Mesenteric fat pad (tissue), 1 donor: Measurements from ENCODE around the gene SLX9. TPM values are rescaled to one million over a fixed set of nuclear protein-coding genes. Genes with fewer than 3 reads are reported as not detected.
"Not testable (repeated sequence)": the region's sequence is repeated elsewhere in the genome, so short reads cannot be mapped to it uniquely, and the experiment has no call there.

Source experiments
- DNase-seq: peaks from one replicate; pipeline ENCODE4 v3.0.0-alpha.2; 2020; ENCODE audit warnings: low spot score
- total RNA-seq: library from RNA; stranded (reverse); fragmentation: NEBNext Ultra II Directional; extraction: Animal tissue kit (Norgen Biotek cat#: 25700); gene quantifications from one replicate; pipeline ENCODE4 v1.2.1, GENCODE V29; 2021
- donor health status: DM: yes; HTN: yes; CAD: no.

The SLX9 gene
- total RNA-seq, 1 donor from 2014 or later = 31.8 TPM

GRCh38 chr21:44972821-44973220 is 33.0 kb downstream of the SLX9 start:
- DNase-seq = no peak

- no peak for DNase-seq
Measured at GRCh38 chr21:44973598-44973997, 33.8 kb downstream of the SLX9 start.

GRCh38 chr21:44974676-44975075 is 34.8 kb downstream of the SLX9 start:
- DNase-seq = no peak

DNA sequence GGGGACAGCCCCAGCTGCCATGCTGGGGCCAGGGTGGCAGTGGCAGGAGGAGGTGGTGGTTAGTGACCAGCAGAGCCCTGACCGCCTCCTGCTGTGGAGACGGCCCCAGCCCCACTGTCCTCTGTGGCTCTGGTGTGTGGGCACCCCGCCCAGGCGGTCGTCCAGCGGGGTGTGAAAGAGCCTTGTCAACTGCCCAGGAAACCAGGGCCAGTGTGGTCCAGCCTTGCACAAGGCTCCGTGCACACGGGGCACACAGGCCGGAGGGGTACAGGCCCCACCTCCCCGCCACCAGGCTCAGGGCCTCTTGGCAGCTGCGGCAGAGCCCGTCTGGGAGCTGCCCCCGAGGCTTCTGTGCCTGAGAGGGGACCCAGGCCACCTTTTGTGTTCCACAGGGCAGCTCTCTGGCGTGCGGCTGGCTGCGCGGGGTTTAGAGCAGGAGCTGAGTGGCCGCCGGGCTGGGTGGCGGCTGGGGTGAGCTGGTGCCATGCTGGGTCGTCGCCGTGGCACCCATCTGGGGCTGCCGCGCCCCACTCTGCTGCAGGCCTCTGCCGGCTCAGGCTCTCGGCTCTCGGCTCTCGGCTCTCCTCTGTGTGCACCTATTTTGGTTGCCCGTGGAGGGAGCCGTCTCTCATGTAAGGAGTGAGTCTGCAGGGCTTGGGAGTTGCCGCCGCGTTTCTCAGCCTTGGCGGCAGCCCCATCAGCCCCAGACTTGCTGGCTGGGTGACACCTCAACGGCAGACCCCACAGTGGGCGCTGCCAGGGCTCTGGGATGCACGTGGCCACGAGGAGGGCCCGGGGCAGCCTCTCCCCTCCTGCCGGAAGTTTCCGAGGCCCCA is 36.1 kb downstream of the SLX9 start:
- no peak for DNase-seq

GRCh38 chr21:44976556-44977393 is 36.9 kb downstream of the SLX9 start:
- not testable (repeated sequence) for DNase-seq

GRCh38 chr21:44977616-44978340 is 37.9 kb downstream of the SLX9 start:
- DNase-seq = no peak

DNA sequence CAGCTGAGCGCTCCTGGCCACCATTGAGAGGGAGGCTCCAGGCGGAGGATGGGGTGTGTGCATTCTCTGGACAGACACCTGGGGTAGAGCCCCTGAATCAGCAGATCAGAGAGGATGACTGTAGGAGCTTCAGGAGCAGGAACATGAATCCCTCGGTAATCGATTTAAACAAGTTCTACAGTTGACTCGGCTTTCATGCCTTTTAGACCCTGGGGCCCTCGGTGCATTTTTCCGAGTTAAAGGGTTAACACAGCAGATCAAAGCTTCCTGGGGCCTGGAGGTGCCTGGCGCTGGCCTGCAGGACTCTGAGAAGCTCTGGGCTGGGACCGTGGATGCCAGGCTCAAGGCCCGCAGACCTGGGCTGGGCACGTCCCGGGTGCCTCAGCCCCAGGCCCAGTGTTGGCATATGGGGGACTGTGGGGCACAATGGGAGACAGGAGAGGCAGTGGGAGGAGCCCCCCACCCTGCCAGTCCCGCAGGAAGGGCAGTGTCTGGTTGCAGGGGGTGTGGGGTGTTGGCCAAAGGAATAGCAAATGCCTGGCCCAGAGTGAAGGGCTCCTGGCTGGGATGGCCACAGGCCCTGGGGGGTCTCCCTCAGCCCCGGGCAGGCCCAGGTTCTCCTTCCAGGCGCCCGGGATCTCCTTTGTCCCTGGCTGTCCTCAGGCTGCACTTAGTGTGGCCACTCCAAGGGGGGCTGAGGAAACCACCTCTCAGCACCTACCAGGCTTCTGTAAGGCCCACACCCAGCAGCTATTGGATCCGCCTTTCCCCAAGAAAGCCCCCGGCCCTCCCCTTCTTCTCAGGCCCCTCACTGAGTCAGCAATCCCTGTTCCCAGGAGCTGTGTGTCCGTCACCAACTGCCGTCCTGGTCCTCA is 40.1 kb downstream of the SLX9 start:
- no peak for DNase-seq

DNA sequence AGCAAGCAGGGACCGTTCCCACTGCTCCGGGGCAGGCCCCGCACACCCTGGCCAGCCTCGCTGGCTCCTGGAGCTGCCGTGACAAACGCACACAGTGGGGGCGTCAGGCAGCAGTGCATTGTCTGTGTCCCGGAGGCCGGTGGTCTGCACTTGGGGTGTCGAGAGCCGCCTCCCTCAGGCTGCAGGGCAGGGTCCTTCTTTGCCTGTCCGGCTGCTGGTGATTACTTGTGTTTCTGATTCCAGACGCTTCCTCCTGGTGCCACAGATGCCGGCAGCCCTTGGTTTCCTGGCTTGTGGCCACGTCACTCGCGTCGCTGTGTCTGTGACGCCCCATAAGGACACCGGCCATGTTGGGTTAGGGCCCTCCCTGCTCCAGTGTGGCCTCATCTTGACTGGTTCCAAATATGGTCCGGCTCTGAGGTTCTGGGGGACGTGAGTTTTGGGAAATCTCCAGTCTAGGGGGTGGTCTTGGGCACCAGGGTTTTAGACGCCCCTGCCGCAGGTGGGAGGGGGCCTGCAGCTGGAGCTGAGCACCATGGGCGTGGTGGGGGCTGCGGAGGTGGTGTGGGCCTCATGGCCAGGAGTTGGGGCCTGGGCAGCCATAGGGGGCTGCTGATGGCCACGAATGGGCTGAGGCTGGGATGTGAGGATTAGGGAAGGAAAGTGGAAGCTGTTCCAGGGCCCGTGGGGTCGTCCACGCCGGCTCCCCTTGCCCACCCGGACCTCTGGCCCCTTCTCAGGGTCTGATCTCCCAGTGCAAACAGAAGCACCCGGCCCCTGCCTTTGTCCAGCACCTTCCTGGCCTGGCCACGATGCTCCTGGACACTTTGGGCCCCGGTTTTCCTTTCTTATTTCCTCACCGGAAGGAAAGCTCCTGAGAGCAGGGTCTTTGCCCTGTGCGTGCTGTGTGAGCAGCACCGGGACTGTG is 41.0 kb downstream of the SLX9 start:
- no peak for DNase-seq

GRCh38 chr21:44982558-44983250 is 42.9 kb downstream of the SLX9 start:
- DNase-seq = no peak

GRCh38 chr21:44983421-44984206 is 43.8 kb downstream of the SLX9 start:
- DNase-seq = no peak

DNA sequence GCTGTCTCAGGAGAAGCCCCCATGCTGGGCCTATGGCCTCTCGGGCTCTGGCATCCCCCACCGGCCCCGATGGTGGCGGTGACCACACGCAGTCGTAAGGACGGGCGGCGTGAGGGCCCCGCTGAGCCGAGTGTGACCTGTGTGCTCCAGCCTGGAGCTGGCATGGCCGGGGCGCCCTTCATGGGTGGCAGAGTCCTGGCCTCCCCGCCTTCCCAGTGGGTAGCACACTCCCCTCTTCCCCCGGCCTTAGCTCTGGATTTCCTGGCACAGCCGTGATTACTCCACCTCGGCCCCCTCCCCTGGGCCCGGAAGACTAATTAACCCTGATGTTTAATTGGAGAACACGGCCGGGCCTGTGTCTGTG is 44.6 kb downstream of the SLX9 start:
- DNase-seq = no peak

GRCh38 chr21:44984792-44985440 is 45.1 kb downstream of the SLX9 start:
- DNase-seq = no peak

DNA sequence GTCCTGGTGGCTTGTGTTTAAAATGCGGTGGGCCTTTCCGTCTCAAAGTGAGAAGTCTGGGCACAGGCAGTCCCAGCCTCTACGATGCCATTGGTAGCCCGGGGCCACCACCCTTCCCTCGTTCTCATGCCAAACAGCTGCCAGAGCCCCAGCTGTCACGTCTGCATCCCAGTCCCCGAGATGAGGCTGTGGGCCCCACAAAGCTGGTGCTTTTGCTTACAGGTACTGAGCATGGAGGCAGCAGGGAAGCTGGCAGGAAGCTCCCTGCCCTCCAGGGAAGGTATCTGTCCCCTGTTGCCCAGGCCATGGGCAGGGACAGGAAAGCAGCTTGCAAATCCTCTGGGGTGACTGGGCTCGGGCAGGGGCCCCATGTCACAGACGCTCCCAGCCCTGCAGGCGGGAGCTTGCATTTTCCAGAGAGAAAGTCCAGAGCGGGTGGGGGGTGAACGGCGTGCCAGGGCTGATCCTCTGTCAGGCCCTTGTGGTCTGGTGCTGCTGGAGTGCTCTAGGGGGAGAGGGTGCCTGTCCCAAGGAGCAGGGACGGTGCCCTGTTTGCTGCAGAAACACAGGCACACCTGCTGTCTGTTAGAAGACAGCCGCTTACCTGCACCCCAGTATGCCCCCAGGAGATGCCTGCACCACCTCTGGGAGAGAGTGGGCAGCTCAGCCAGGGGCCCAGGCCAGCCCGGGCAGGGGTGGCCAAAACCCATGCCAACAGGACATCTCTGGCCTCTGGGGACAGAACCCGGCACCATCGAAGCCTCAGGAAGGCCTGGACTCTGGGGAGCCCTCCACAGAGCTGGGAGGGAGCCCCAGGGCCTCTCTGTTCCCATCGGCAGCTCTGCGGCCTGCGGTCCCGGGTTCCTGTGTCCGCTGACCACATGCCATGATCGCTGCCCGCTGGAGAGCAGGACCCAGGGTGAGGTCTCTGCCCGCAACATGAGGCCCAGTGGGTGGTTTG is 45.9 kb downstream of the SLX9 start:
- DNase-seq = no peak

GRCh38 chr21:44986471-44987291 is 46.9 kb downstream of the SLX9 start:
- no peak for DNase-seq

- no peak for DNase-seq
Measured at GRCh38 chr21:44987301-44987885, 47.6 kb downstream of the SLX9 start.
